ENCODE data around the gene PFKL.

PFKL gene

GRCh38 chr21:44306936-44307704 lies 7.3 kb downstream of the PFKL start:
- DNase-seq = no peak
- in situ Hi-C loops (cut with MboI; ENCODE audit: low pct_unique_long_range_greater_than_20kb, low sequenced_read_pairs) = no loop called here

GRCh38 chr21:44310628-44311507 lies 11.0 kb downstream of the PFKL start:
- no peak for DNase-seq
- in situ Hi-C loops (cut with MboI; ENCODE audit: low pct_unique_long_range_greater_than_20kb, low sequenced_read_pairs) = no loop called here

GRCh38 chr21:44312089-44312488 lies 12.2 kb downstream of the PFKL start:
- in situ Hi-C loops (cut with MboI; ENCODE audit: low pct_unique_long_range_greater_than_20kb, low sequenced_read_pairs) = no loop called here
- DNase-seq = no peak

- in situ Hi-C loops (cut with MboI; ENCODE audit: low pct_unique_long_range_greater_than_20kb, low sequenced_read_pairs) = no loop called here
- no peak for DNase-seq
Measured at GRCh38 chr21:44312716-44313115, 12.9 kb downstream of the PFKL start.

- DNase-seq = no peak
- in situ Hi-C loops (cut with MboI; ENCODE audit: low pct_unique_long_range_greater_than_20kb, low sequenced_read_pairs) = no loop called here
Measured at GRCh38 chr21:44313451-44313850, 13.6 kb downstream of the PFKL start.

GRCh38 chr21:44314128-44314527 lies 14.3 kb downstream of the PFKL start:
- in situ Hi-C loops (cut with MboI; ENCODE audit: low pct_unique_long_range_greater_than_20kb, low sequenced_read_pairs) = no loop called here
- no peak for DNase-seq

- DNase-seq = no peak
- in situ Hi-C loops (cut with MboI; ENCODE audit: low pct_unique_long_range_greater_than_20kb, low sequenced_read_pairs) = no loop called here
Measured at GRCh38 chr21:44314561-44314960, 14.7 kb downstream of the PFKL start.

- in situ Hi-C loops (cut with MboI; ENCODE audit: low pct_unique_long_range_greater_than_20kb, low sequenced_read_pairs) = no loop called here
- no peak for DNase-seq
Measured at GRCh38 chr21:44315691-44316203, 15.9 kb downstream of the PFKL start.

- DNase-seq = no peak
- in situ Hi-C loops (cut with MboI; ENCODE audit: low pct_unique_long_range_greater_than_20kb, low sequenced_read_pairs) = no loop called here
Measured at GRCh38 chr21:44316277-44316900, 16.5 kb downstream of the PFKL start.

- in situ Hi-C loops (cut with MboI; ENCODE audit: low pct_unique_long_range_greater_than_20kb, low sequenced_read_pairs) = no loop called here
- no peak for DNase-seq
Measured at GRCh38 chr21:44317241-44317782, 17.5 kb downstream of the PFKL start.

GRCh38 chr21:44317871-44318270 lies 18.0 kb downstream of the PFKL start:
- DNase-seq = no peak
- in situ Hi-C loops (cut with MboI; ENCODE audit: low pct_unique_long_range_greater_than_20kb, low sequenced_read_pairs) = no loop called here

- DNase-seq = no peak
- in situ Hi-C loops (cut with MboI; ENCODE audit: low pct_unique_long_range_greater_than_20kb, low sequenced_read_pairs) = no loop called here
Measured at GRCh38 chr21:44318489-44319285, 18.8 kb downstream of the PFKL start.

- DNase-seq = no peak
- in situ Hi-C loops (cut with MboI; ENCODE audit: low pct_unique_long_range_greater_than_20kb, low sequenced_read_pairs) = no loop called here
Measured at GRCh38 chr21:44319407-44320065, 19.7 kb downstream of the PFKL start.

- in situ Hi-C loops (cut with MboI; ENCODE audit: low pct_unique_long_range_greater_than_20kb, low sequenced_read_pairs) = no loop called here
Measured at GRCh38 chr21:44320847-44321246, 21.0 kb downstream of the PFKL start.

GRCh38 chr21:44321846-44322450 lies 22.1 kb downstream of the PFKL start:
- in situ Hi-C loops (cut with MboI; ENCODE audit: low pct_unique_long_range_greater_than_20kb, low sequenced_read_pairs) = no loop called here
- no peak for DNase-seq

More at GRCh38 chr21:44320847-44321246, 21.0 kb downstream of the PFKL start:
- DNase-seq = no peak

- DNase-seq = no peak
- in situ Hi-C loops (cut with MboI; ENCODE audit: low pct_unique_long_range_greater_than_20kb, low sequenced_read_pairs) = no loop called here
Measured at GRCh38 chr21:44322621-44323325, 22.9 kb downstream of the PFKL start.

GRCh38 chr21:44323591-44323990 lies 23.7 kb downstream of the PFKL start:
- DNase-seq = no peak
- in situ Hi-C loops (cut with MboI; ENCODE audit: low pct_unique_long_range_greater_than_20kb, low sequenced_read_pairs) = no loop called here
